Vagina (tissue), 2 donors: ENCODE data around the gene ISCU. TPM values are rescaled to one million over a fixed set of nuclear protein-coding genes. Genes with fewer than 3 reads are reported as not detected.
A peak's percentile ranks its signal among the peaks of the same experiment; 100 is the strongest.

ENCODE experiments used
- DNase-seq, 2 donors: peaks; one replicate each; pipeline ENCODE4 v3.0.0-alpha.2; 2017; ENCODE audit errors: extremely low spot score in 2 of 2
- H3K27ac ChIP-seq: fragments of 200-600 bp; sonication (generic); one replicate; pipeline ENCODE4 v1.5.1; 2019
- H3K27me3 ChIP-seq: fragments of 200-600 bp; sonication (generic); one replicate; pipeline ENCODE4 v1.5.1; 2019
- H3K36me3 ChIP-seq, 2 donors: fragments of 200-600 bp; sonication (generic); one replicate each; pipeline ENCODE4 v1.5.1; 2017 to 2019
- H3K4me1 ChIP-seq: fragments of 200-600 bp; sonication (generic); one replicate; pipeline ENCODE4 v1.5.1; 2019
- H3K4me3 ChIP-seq, 2 donors: fragments of 200-600 bp; sonication (generic); 1 replicate in 1 of 2; 2 replicates in 1 of 2; pipeline ENCODE4 v1.5.1; 2016 to 2019
- H3K9me3 ChIP-seq: fragments of 200-600 bp; sonication (generic); one replicate; pipeline ENCODE4 v1.5.1; 2019
- CTCF ChIP-seq, 3 experiments: fragments of 450-650 bp in 2 of 3; fragments of 200-600 bp in 1 of 3; sonication (generic) in 1 of 3; IDR thresholded peaks; one replicate each; pipeline ENCODE4 v1.5.1; 2017 to 2019; ENCODE audit warnings: antibody characterized with exemption in 3 of 3, mild to moderate bottlenecking in 2 of 3, moderate library complexity in 2 of 3
- POLR2A ChIP-seq, 2 donors: fragments of 450-650 bp; IDR thresholded peaks; one replicate each; pipeline ENCODE4 v1.6.1; 2017; ENCODE audit warnings: antibody characterized with exemption in 2 of 2, mild to moderate bottlenecking in 2 of 2, moderate library complexity in 2 of 2
- POLR2AphosphoS5 ChIP-seq, 2 donors: sonication (generic); formaldehyde crosslinking; IDR thresholded peaks; one replicate each; pipeline ENCODE4 v1.9.0; 2017; ENCODE audit warnings: antibody characterized with exemption in 2 of 2, mild to moderate bottlenecking in 2 of 2, low read depth in 1 of 2; ENCODE audit not compliant: insufficient read depth in 1 of 2
- intact Hi-C: fragments of 100-400 bp; cut with DNase I; formaldehyde crosslinking; loops from one replicate; pipeline ENCODE4 v1.15.1; 2023
- total RNA-seq: library from RNA; depleted of rRNA; stranded (reverse); fragments of >200 nt; gene quantifications from one replicate; pipeline ENCODE4 v1.2.3, GENCODE V29; 2016

The ISCU gene
- total RNA-seq, 1 donor from 2014 or later: 167 TPM

GRCh38 chr12:108594960-108595710 is 32.7 kb downstream of the ISCU start:
- Histone ChIP-seq H3K27ac (no peak overlapping the region), H3K9me3 (no peaks in the 10 kb centered on the region), H3K36me3 (no peaks in the 10 kb centered on the region), H3K4me3 (peak overlapping the region in 1 of 2 donors; percentile 41), H3K27me3 (no peaks in the 10 kb centered on the region), H3K4me1 (peaks cover 25% of the 10 kb centered on the region)
- TF ChIP-seq CTCF (IDR thresholded peaks at IDR 0.05) (no peak), POLR2A (IDR thresholded peaks at IDR 0.05) (no peak), POLR2AphosphoS5 (IDR thresholded peaks at IDR 0.05; ENCODE audit: insufficient read depth in 1 of 2, low read depth in 1 of 2) (no peak)
- DNase-seq: no peak
- intact Hi-C loops: no loop called here

- no peaks in the 10 kb centered on the region for H3K36me3 ChIP-seq
- no peaks in the 10 kb centered on the region for H3K27me3 ChIP-seq
- H3K4me3 ChIP-seq: peak overlapping the region; percentile 41 to 52
- H3K9me3 ChIP-seq: no peaks in the 10 kb centered on the region
- H3K4me1 ChIP-seq: peaks cover 25% of the 10 kb centered on the region
- H3K27ac ChIP-seq: peak overlapping the region; percentile 86
- intact Hi-C loops: no loop called here
- TF ChIP-seq CTCF (IDR thresholded peaks at IDR 0.05): no peak
- no peak for TF ChIP-seq POLR2AphosphoS5 (IDR thresholded peaks at IDR 0.05; ENCODE audit: insufficient read depth in 1 of 2, low read depth in 1 of 2)
- TF ChIP-seq POLR2A (IDR thresholded peaks at IDR 0.05): no peak
- no peak for DNase-seq
These were observed 33.6 kb downstream of the ISCU start for GRCh38 chr12:108595711-108596647.

GRCh38 chr12:108596854-108597558 is 34.6 kb downstream of the ISCU start:
- intact Hi-C loops: no loop called here
- no peak for DNase-seq

More at GRCh38 chr12:108596854-108597558, 34.6 kb downstream of the ISCU start:
- H3K9me3 ChIP-seq: no peaks in the 10 kb centered on the region
- TF ChIP-seq POLR2A (IDR thresholded peaks at IDR 0.05) (no peak), POLR2AphosphoS5 (IDR thresholded peaks at IDR 0.05; ENCODE audit: insufficient read depth in 1 of 2, low read depth in 1 of 2) (no peak), CTCF (IDR thresholded peaks at IDR 0.05) (no peak)
- peak overlapping the region; percentile 86 for H3K27ac ChIP-seq
- H3K27me3 ChIP-seq: no peaks in the 10 kb centered on the region
- peaks cover 25% of the 10 kb centered on the region for H3K4me1 ChIP-seq
- H3K4me3 ChIP-seq: peak overlapping the region; percentile 41 to 52
- H3K36me3 ChIP-seq: no peaks in the 10 kb centered on the region
